Activated CD8-positive, alpha-beta memory T cell treated with anti-CD3 and anti-CD28 coated beads for 1 hour (primary cell): Measurements from ENCODE around the gene SRR.
"Not testable (repeated sequence)": the region's sequence is repeated elsewhere in the genome, so short reads cannot be mapped to it uniquely, and the experiment has no call there.

ENCODE experiments used
- DNase-seq, 2 donors: peaks; one replicate each; pipeline ENCODE4 v3.0.0-alpha.2; 2020; ENCODE audit warnings: low read depth in 1 of 2; ENCODE audit errors: extremely low read depth in 1 of 2

Gene SRR

DNA sequence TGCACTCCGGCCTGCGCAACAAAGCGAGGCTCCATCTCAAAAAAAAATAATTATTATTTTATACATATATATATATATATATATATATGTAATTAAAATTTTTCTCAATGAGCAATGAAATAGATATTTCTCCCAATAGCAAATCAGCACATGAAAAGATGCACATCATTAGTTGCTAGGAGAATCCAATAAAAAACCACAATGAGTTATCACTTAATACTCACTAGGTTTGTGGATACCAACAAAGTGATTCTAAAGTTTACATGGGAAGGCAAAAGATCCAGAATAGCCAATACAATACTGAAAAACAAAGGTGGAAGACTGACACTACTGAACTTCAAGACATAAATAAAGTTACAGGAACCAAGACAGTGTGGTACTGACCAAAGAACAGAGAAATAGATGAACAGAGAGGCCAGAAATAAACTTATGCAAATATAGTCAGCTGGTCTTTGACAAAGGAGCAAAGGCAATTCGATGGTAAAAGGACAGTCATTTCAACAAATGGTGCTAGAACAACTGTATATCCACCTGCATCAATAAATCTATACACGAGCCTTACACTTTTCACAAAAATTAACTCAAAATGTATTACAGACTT, 13.8 kb upstream of the SRR start:
- no peak for DNase-seq

- DNase-seq, result no peak
Observed at GRCh38 chr17:2292100-2292499, 11.7 kb upstream of the SRR start.

- no peak for DNase-seq
Observed at GRCh38 chr17:2295575-2295974, 8.2 kb upstream of the SRR start.

DNA sequence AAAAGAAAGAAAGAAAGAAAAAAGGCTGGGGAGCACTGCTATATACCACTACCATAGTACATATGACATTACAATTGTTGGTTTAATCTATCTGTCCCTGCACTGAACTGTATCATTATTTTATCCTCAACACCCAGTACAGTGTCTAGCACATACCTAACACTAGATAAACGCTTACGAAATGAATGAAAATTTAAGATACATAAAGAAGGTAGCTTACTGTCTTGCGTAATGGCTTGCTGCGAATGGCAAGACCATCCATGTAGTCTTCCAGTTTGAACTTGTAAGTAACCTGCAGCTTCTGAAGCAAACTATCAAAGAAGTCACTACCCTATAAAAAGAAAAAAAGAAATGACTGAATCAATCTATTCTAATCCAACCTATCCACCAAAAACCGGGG, 6.7 kb upstream of the SRR start:
- no peak for DNase-seq

GRCh38 chr17:2299136-2299535, 4.6 kb upstream of the SRR start:
- no peak for DNase-seq

GRCh38 chr17:2299756-2300155, 4.0 kb upstream of the SRR start:
- no peak for DNase-seq

DNA sequence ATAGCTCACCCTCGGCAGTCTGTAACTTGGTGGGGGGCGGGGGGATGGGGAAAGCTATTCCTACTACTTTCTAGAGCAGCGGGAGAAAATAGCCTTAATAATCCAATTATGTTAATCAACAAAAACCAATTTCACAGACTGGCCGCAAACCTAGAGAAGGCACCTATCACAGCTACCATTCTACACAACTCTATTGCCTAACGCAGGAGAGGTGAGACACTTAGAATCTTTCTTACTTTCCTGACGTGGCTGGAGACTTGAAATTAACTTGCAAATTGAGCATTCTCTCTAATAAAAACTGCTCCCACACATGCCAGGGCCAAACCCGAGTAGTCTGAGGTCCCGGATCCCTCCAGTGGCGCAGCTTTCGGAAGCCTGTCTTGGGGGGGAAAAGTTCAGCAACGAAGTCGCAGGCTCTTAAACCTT, 959 bp upstream of the SRR start:
- DNase-seq, result no peak

DNA sequence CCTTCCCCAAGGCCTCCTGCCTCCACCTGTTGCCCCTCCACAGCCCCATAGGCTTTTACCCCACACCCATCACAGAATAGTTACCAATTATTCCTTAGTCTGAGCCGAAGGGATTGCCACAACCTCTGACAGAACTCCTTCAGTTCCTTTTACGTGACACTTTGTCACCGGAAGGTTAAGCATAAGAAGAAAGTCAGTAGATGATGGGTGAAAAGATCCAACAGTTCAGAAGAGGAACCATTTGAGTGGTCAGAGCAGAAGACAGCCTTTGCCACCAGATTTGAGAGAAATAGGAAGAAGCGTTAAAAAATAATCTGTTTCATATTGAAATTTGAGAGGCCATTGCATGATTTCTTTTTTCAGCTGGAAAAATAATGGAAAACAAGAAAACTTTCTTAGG, 1.2 kb downstream of the SRR start:
- no peak for DNase-seq

DNA sequence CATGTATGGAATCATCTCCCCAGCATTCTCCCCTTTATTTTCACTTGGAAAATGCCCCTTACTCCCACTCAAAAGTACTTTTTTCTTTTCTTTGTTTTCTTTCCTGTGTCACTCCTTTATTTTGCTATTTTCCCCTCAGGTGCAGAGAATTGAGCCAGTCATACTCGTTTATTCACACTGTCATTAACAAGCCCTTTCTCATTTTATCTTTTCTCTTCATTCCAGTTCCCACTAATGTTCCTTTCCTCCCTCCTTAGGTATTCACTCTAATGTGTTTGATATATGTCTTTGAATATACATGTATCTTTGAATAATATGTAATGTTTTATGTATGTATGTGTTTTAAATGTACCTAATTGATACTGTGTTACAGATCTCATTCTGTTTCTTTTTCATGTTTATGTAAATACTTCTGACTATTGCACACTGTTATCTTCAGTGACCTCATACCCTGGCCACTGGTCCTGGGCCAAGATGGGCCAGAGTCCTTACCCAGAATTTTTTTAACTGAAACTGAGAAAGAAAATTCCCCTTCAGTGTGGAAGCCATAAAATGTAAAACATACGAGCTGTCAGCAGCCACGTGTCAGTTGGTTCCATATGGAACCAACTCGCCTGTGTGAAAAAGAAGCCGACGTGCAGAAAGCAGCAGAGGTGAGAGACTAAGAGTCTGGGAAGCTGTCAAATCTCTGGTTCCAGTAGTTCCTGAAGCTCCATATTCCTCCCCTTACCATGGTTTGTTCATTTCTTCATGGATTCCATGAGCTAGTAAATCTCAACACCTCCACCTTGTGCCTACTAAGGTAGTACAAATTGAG, 5.8 kb downstream of the SRR start:
- DNase-seq, result no peak

DNA sequence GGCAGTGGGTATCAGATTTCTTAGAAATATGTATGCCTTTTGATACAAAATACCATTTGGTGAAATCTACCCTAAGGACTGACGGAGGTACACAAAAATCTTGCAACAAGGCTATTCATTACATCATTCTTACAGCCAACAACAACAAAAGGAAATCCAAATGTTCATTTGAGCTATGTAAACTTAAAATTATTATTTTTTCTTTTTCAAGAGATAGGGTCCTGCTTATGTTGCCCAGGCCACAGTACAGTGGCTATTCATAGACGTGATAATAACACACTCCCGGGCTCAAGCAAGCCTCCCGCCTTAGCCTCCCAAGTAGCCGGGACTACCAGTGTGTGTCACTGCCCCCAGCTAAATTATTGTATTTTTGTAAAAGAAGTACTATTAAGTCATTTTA, 9.0 kb downstream of the SRR start:
- no peak for DNase-seq

GRCh38 chr17:2316916-2317205, 13.1 kb downstream of the SRR start:
- not testable (repeated sequence) for DNase-seq

- DNase-seq, result no peak
Observed at GRCh38 chr17:2317796-2318195, 14.0 kb downstream of the SRR start.

- DNase-seq, result no peak
Observed at GRCh38 chr17:2319051-2319450, 15.3 kb downstream of the SRR start.

GRCh38 chr17:2321399-2321798, 17.6 kb downstream of the SRR start:
- no peak for DNase-seq

- DNase-seq, result no peak
Observed at GRCh38 chr17:2323629-2324314, 20.0 kb downstream of the SRR start.

GRCh38 chr17:2331303-2331702, 27.6 kb downstream of the SRR start:
- DNase-seq, result no peak

DNA sequence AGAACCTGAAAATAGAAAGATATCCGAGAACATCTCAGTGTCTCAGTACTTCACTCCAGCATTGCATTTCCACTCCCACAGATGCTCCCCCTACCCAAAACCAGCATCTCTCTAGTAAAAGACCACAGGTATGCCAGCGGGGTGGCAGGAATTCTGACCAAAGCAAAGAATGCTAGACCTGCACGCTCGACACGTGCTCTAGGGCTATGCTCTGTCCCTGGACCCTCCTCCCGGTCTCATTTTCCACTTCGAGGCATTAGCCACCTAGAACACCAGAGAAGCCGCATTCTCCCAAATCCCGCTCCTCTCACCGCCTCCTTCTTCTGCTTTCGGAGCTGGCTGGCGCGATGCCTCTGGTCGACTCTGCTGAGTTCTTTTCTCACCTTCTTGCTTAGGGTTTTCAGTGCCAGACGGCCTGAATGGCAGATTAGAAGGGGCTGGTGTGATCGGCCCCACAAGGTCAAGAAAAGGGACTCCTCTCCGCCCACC, 32.0 kb downstream of the SRR start:
- no peak for DNase-seq

- peak; percentile 56 to 84 for DNase-seq
Observed at GRCh38 chr17:2336215-2336851, 32.6 kb downstream of the SRR start, which contains the start of gene TSR1. TSR1 (minus strand) TSS chr17:2336457; CDS start chr17:2336427, 30 bp downstream.

DNA sequence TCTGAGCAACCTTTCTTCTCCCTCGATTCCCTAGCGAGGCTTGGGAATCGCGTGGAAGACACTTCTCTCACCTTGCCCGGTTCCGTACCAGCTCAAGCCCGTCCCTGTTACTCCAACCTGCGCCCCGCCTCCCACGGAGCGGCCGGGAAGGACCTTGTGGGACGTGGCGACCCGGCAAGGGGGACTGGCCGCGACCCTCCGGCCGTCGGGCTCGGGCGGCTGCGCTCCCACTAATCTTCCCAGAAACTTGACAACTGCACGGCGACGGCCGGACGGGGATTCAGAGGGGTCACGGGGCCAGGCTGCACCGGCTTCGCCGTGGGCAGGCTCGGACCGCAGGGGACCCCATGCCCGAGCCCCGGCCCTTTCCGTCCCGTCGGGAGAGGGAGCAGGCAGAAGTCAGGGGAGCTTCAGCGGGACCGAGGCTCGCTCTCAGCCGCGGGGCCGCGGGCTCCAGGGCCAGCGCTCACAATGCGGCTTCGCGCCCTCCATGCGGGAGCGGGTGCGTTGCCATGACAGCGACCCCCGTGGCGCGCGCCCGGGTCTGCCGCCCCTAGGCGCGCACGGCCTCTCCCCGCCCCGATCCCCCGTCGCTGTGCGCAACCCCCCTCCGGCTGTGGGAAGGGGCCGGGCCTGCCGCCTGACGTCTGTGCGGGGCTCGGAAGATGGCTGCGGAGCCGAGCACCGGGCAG, 33.2 kb downstream of the SRR start, which contains the start of gene SGSM2:
SGSM2 (plus strand) TSS at position 650 of the 692 bp plus-strand sequence. CDS start 188 bp downstream, outside the sequence.
- peak; percentile 34 to 58 for DNase-seq

GRCh38 chr17:2337544-2338314, 34.0 kb downstream of the SRR start:
- DNase-seq, result peak in 1 of 2 donors; percentile 23
